Mesendoderm (in vitro differentiated cells): Measurements from ENCODE around the gene AIFM3.

Source experiments
- DNase-seq: peaks from one replicate; pipeline ENCODE4 v3.0.0; 2013
- H2AK5ac ChIP-seq: 2 replicates; pipeline ENCODE4 v1.6.1; 2013; ENCODE audit warnings: low read length, inconsistent platforms
- H2BK120ac ChIP-seq: 2 replicates; pipeline ENCODE4 v1.6.1; 2013; ENCODE audit warnings: low read depth, mild to moderate bottlenecking, low read length, moderate library complexity, mixed read lengths
- H2BK15ac ChIP-seq: replicated peaks from 2 replicates; pipeline ENCODE4 v1.6.1; 2013; ENCODE audit warnings: low read depth, mild to moderate bottlenecking, moderate library complexity
- H2BK5ac ChIP-seq: 2 replicates; pipeline ENCODE4 v1.6.1; 2013; ENCODE audit warnings: low read length, inconsistent platforms
- H3K18ac ChIP-seq: 2 replicates; pipeline ENCODE4 v1.6.1; 2013; ENCODE audit warnings: mild to moderate bottlenecking, low read length, mixed read lengths
- H3K23ac ChIP-seq: one replicate; pipeline ENCODE4 v1.6.1; 2013; ENCODE audit warnings: low read length
- H3K27ac ChIP-seq: 2 replicates; pipeline ENCODE4 v1.5.1; 2013; ENCODE audit warnings: low read depth, mild to moderate bottlenecking, inconsistent platforms, low read length, moderate library complexity
- H3K27me3 ChIP-seq: 2 replicates; pipeline ENCODE4 v1.6.1; 2013; ENCODE audit warnings: low read length, control low read depth, mild to moderate bottlenecking, inconsistent platforms; ENCODE audit not compliant: insufficient read depth, poor library complexity
- H3K36me3 ChIP-seq: 2 replicates; pipeline ENCODE4 v1.6.1; 2013; ENCODE audit warnings: low read length, inconsistent platforms; ENCODE audit not compliant: control insufficient read depth, insufficient read depth
- H3K4ac ChIP-seq: one replicate; pipeline ENCODE4 v1.6.1; 2013; ENCODE audit warnings: low read depth, mild to moderate bottlenecking, low read length, moderate library complexity
- H3K4me1 ChIP-seq: 2 replicates; pipeline ENCODE4 v1.6.1; 2013; ENCODE audit warnings: low read depth, low read length, inconsistent platforms; ENCODE audit not compliant: control insufficient read depth
- H3K4me2 ChIP-seq: 2 replicates; pipeline ENCODE4 v1.6.1; 2013; ENCODE audit warnings: low read length
- H3K4me3 ChIP-seq: 2 replicates; pipeline ENCODE4 v1.5.1; 2013; ENCODE audit warnings: mild to moderate bottlenecking, low read length
- H3K56ac ChIP-seq: one replicate; pipeline ENCODE4 v1.6.1; 2013; ENCODE audit warnings: low read length
- H3K79me1 ChIP-seq: 2 replicates; pipeline ENCODE4 v1.6.1; 2013; ENCODE audit warnings: low read length, inconsistent platforms
- H3K79me2 ChIP-seq: 2 replicates; pipeline ENCODE4 v1.6.1; 2013; ENCODE audit warnings: mild to moderate bottlenecking, low read length; ENCODE audit not compliant: control insufficient read depth, insufficient read depth
- H3K9ac ChIP-seq: 2 replicates; pipeline ENCODE4 v1.6.1; 2013; ENCODE audit warnings: low read length, inconsistent platforms
- H4K5ac ChIP-seq: one replicate; pipeline ENCODE4 v1.6.1; 2013; ENCODE audit warnings: low read length
- H4K8ac ChIP-seq: one replicate; pipeline ENCODE4 v1.6.1; 2013; ENCODE audit warnings: low read depth, mild to moderate bottlenecking, control low read depth, low read length, moderate library complexity
- WGBS: extraction: QIAGEN DNeasy Blood & Tissue Kit; methylation state at CpG from one replicate; pipeline ENCODE4 v1.1.7; 2013; ENCODE audit warnings: low lambda C conversion rate, missing lambda C conversion rate; ENCODE audit not compliant: insufficient coverage; ENCODE audit errors: extremely low coverage; 5-methylcytosine and 5-hydroxymethylcytosine counted together

The AIFM3 gene

DNA sequence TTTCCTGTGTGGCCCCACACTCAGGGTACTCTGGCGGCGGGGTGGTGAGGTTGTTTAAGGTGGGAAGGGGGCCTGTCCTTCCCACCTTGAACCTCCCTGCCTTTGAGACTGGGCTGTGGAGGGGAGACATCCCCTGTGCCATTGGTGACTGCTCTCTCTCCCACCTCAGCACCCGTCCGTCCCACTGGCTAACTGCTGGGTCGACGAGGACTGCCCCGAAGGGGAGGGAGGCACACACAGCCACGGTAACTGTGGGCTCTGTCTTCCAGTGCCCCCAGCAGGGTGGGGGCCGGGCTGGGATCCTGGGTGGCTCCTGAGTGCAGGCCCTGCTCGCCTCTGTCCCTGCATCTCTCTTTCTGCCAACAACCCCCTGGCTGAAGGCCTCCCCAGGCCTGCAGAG is 55.5 kb downstream of the AIFM3 start:
- H4K5ac ChIP-seq = no peak overlapping the region
- WGBS = no CpG with 5 or more reads among the region's 10 CpGs

DNA sequence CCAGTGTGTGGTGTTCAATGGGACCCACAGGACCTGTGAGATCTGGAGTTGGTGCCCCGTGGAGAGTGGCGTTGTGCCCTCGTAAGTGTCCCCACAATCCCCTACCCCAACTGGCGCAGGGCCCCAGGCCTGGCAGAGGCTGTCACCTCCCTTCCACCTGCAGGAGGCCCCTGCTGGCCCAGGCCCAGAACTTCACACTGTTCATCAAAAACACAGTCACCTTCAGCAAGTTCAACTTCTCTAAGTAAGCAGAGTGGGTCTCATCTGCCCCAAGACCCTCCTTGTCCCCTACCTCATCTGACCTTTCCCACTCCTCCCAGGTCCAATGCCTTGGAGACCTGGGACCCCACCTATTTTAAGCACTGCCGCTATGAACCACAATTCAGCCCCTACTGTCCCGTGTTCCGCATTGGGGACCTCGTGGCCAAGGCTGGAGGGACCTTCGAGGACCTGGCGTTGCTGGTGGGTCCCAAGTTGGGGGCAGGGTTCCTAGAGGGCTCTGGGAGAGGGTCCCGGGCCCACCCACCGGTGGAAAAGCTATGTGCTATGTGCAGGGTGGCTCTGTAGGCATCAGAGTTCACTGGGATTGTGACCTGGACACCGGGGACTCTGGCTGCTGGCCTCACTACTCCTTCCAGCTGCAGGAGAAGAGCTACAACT is 56.0 kb downstream of the AIFM3 start:
- no peaks in the 10 kb centered on the region for H3K79me1 ChIP-seq
- no peak overlapping the region for H3K4me2 ChIP-seq
- DNase-seq = no peak
- no peak overlapping the region for H2BK5ac ChIP-seq
- WGBS = no CpG with 5 or more reads among the region's 13 CpGs
- H3K4me1 ChIP-seq = no peaks in the 10 kb centered on the region
- no peak overlapping the region for H3K4ac ChIP-seq
- no peak overlapping the region for H3K4me3 ChIP-seq
- H3K9ac ChIP-seq = no peak overlapping the region
- H3K56ac ChIP-seq = no peak overlapping the region
- H2BK15ac ChIP-seq = no peak overlapping the region
- no peaks in the 10 kb centered on the region for H3K79me2 ChIP-seq
- H3K36me3 ChIP-seq = no peaks in the 10 kb centered on the region
- no peak overlapping the region for H4K8ac ChIP-seq
- no peak overlapping the region for H2AK5ac ChIP-seq
- no peak overlapping the region for H3K18ac ChIP-seq
- no peak overlapping the region for H3K23ac ChIP-seq
- H3K27me3 ChIP-seq = no peaks in the 10 kb centered on the region
- H3K27ac ChIP-seq = no peak overlapping the region
- no peak overlapping the region for H4K5ac ChIP-seq
- no peak overlapping the region for H2BK120ac ChIP-seq

More for the DNA sequence above, 55.5 kb downstream of the AIFM3 start:
- H2BK120ac ChIP-seq = no peak overlapping the region
- no peak overlapping the region for H2AK5ac ChIP-seq
- H3K56ac ChIP-seq = no peak overlapping the region
- H3K79me2 ChIP-seq = no peaks in the 10 kb centered on the region
- H3K18ac ChIP-seq = no peak overlapping the region
- H3K27ac ChIP-seq = no peak overlapping the region
- H3K4me2 ChIP-seq = no peak overlapping the region
- H3K79me1 ChIP-seq = no peaks in the 10 kb centered on the region
- H3K36me3 ChIP-seq = no peaks in the 10 kb centered on the region
- no peak overlapping the region for H4K8ac ChIP-seq
- no peak overlapping the region for H3K9ac ChIP-seq
- H3K4ac ChIP-seq = no peak overlapping the region
- no peaks in the 10 kb centered on the region for H3K27me3 ChIP-seq
- H3K4me1 ChIP-seq = no peaks in the 10 kb centered on the region
- H2BK15ac ChIP-seq = no peak overlapping the region
- H3K4me3 ChIP-seq = no peak overlapping the region
- no peak overlapping the region for H2BK5ac ChIP-seq
- no peak overlapping the region for H3K23ac ChIP-seq
- no peak for DNase-seq

DNA sequence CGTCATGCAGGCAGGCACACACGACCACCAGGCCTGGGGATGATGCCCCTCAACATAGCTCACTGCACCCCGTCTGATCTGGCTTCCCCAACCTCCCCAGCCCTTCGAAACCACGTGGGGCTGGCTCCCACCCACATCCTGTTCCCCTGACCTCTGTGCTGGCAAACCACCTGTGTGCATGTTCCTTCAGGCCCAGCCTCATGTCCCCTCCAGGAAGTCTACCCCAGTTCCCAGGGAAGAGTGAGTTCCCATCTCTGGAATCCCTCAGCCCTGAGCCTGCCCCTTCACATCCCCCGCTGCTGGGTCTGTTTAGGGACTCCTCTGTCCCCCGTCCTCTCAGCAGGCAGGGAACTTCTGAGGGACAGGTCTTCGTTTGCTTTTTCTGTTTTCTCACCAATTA is 58.2 kb downstream of the AIFM3 start:
- H3K4ac ChIP-seq = no peak overlapping the region
- H4K8ac ChIP-seq = no peak overlapping the region
- H3K4me1 ChIP-seq = no peaks in the 10 kb centered on the region
- no peak overlapping the region for H3K4me2 ChIP-seq
- H2BK5ac ChIP-seq = no peak overlapping the region
- no CpG with 5 or more reads among the region's 8 CpGs for WGBS
- no peaks in the 10 kb centered on the region for H3K27me3 ChIP-seq
- no peak overlapping the region for H3K27ac ChIP-seq
- no peak overlapping the region for H3K18ac ChIP-seq
- no peak overlapping the region for H2BK15ac ChIP-seq
- no peak for DNase-seq
- H3K9ac ChIP-seq = no peak overlapping the region
- no peak overlapping the region for H3K23ac ChIP-seq
- no peaks in the 10 kb centered on the region for H3K79me2 ChIP-seq
- H2AK5ac ChIP-seq = no peak overlapping the region
- H4K5ac ChIP-seq = no peak overlapping the region
- no peaks in the 10 kb centered on the region for H3K79me1 ChIP-seq
- no peaks in the 10 kb centered on the region for H3K36me3 ChIP-seq
- no peak overlapping the region for H3K56ac ChIP-seq
- H3K4me3 ChIP-seq = no peak overlapping the region
- no peak overlapping the region for H2BK120ac ChIP-seq

DNA sequence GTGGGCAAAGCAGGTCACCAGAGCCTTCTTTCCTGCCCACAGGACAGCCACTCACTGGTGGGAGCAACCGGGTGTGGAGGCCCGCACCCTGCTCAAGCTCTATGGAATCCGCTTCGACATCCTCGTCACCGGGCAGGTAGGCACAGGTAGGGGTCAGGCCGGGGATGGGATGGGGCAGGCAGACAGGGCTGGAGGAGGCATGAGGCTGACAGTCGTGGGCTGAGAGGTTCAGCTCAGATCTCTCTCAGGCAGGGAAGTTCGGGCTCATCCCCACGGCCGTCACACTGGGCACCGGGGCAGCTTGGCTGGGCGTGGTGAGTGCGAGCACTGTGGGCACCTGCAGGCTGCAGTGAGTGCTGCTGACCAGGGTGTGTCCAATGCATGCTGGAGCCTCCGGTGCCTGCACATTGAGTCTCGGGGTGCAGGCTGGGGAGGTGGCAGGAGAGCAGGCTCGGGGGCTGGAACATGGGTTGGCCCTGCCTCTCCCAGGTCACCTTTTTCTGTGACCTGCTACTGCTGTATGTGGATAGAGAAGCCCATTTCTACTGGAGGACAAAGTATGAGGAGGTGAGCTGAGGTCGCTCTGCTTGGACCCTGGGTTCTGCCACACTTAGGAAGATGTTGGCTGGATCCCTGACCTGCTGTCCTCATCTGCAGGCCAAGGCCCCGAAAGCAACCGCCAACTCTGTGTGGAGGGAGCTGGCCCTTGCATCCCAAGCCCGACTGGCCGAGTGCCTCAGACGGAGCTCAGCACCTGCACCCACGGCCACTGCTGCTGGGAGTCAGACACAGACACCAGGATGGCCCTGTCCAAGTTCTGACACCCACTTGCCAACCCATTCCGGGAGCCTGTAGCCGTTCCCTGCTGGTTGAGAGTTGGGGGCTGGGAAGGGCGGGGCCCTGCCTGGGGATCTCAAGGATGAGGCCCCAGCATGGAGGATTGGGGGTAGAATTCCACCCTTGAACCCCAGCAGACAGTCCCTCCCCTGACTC is 59.0 kb downstream of the AIFM3 start:
- Histone ChIP-seq H3K4ac (no peak overlapping the region), H3K18ac (no peak overlapping the region), H2BK15ac (no peak overlapping the region), H4K5ac (no peak overlapping the region), H3K56ac (no peak overlapping the region), H3K9ac (no peak overlapping the region), H2AK5ac (no peak overlapping the region), H3K23ac (no peak overlapping the region), H2BK5ac (no peak overlapping the region), H3K79me2 (no peaks in the 10 kb centered on the region), H4K8ac (no peak overlapping the region), H3K79me1 (no peaks in the 10 kb centered on the region), H3K4me3 (no peak overlapping the region), H3K36me3 (no peaks in the 10 kb centered on the region), H3K4me1 (no peaks in the 10 kb centered on the region), H3K4me2 (no peak overlapping the region), H3K27me3 (no peaks in the 10 kb centered on the region), H3K27ac (no peak overlapping the region), H2BK120ac (no peak overlapping the region)
- no CpG with 5 or more reads among the region's 27 CpGs for WGBS
- no peak for DNase-seq

DNA sequence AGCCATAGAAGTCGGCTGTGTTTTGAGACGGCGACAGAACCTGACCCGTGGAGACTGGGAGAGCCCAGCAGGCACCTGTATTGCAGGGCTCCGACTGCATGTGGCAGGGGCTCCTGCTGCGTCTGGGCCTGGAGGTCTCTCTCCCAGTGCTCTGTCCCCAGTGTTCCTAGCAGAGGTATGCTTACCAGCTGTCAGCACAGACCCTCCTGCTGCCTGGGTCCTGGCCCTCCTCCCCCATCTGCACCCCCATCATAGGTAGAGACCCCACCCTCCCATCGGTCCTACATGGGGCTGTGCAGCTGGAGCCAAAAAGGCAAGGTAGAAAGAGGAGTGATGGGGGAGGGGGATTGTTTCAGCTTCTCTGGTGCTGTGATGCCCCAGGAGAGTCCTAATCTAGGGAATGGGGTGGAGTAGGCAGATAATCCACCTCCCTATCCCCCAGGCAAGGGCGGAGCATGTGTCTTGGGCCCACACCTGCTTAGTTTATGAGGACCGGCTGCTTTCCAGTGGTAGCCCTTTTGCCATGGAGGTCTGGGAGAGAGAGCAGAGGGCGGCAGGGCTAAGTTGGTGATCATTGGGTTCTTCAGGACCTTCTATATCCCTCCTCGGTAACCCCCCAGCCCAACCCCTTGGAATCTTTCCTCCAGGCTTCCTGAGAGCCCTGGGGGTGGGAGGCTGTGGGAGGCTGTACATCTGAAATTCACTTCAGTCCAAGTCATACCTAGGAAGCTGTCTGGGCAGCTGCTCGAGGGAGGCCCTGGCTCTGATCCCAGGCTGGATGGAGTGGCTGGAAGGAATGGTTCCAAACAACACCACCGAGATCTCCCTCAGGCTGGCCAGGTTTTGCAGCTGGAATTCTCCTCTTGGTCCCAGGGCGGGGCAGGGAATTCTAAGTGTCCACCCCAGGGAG is 60.0 kb downstream of the AIFM3 start:
- no peaks in the 10 kb centered on the region for H3K79me1 ChIP-seq
- no peak overlapping the region for H3K4me3 ChIP-seq
- H3K23ac ChIP-seq = no peak overlapping the region
- no peaks in the 10 kb centered on the region for H3K27me3 ChIP-seq
- no peak overlapping the region for H4K8ac ChIP-seq
- H3K4me2 ChIP-seq = no peak overlapping the region
- no peak overlapping the region for H3K18ac ChIP-seq
- no peak overlapping the region for H3K9ac ChIP-seq
- no peak overlapping the region for H3K56ac ChIP-seq
- H2BK120ac ChIP-seq = no peak overlapping the region
- H3K79me2 ChIP-seq = no peaks in the 10 kb centered on the region
- H3K27ac ChIP-seq = no peak overlapping the region
- H3K36me3 ChIP-seq = no peaks in the 10 kb centered on the region
- no peak overlapping the region for H3K4ac ChIP-seq
- H2AK5ac ChIP-seq = no peak overlapping the region
- no peak for DNase-seq
- no peak overlapping the region for H2BK15ac ChIP-seq
- H3K4me1 ChIP-seq = no peaks in the 10 kb centered on the region
- H4K5ac ChIP-seq = no peak overlapping the region
- WGBS = no CpG with 5 or more reads among the region's 14 CpGs
- no peak overlapping the region for H2BK5ac ChIP-seq
